ENCODE data around the gene CELA1.

Gene CELA1

DNA sequence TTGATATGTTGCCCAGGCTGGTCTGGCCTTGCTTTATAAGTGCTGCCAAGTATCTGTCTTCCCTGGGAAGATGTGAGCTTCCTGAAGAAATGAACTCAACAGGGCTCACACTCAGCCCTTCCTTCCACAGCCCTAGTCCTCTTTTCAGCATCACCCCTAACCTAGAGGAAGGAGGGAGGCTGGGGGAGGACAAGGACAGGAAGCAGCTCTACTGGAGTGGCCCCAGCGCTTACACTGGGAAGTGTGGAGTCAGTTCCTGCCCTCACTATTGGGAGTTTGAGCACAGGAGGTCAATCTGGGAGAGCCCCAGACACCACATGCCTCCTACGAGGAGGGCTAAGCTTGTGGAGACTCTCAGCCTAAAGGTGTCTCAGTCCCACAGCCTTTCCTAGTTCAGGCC lies 27.9 kb upstream of the CELA1 start:
- no peak for DNase-seq

DNA sequence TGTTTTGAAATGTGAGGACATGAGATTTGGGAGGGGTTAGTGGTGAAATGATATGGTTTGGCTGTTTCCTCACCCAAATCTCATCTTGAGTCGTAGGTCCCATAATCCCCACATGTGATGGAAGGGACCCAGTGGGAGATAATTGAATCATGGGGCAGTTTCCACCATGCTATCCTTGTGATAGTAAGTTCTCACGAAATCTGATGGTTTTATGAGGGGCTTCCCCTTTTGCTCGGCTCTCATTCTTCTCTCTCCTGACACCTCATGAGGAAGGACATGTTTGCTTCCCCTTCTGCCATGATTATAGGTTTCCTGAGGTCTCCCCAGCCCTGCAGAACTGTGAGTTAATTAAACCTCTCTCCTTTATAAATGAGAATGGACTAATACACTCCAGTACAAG lies 26.7 kb upstream of the CELA1 start:
- no peak for DNase-seq

DNA sequence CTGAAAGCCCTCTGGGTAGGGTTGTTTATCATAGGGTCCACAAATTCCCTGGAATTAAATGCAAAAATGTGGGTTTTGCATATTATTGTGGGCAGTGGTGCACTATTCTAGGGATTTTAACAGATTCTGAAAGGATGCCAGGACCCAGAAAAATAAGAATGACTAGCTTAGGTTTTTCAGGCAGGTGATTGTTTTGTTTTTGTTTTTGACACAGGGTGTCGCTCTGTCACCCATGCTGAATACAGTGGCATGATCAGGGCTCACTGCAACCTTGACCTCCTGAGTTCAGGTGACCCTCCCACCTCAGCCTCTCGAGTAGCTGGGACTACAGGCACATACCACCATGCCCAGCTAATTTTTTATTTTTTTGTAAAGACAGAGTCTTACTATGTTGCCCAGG lies 25.5 kb upstream of the CELA1 start:
- DNase-seq: no peak

DNA sequence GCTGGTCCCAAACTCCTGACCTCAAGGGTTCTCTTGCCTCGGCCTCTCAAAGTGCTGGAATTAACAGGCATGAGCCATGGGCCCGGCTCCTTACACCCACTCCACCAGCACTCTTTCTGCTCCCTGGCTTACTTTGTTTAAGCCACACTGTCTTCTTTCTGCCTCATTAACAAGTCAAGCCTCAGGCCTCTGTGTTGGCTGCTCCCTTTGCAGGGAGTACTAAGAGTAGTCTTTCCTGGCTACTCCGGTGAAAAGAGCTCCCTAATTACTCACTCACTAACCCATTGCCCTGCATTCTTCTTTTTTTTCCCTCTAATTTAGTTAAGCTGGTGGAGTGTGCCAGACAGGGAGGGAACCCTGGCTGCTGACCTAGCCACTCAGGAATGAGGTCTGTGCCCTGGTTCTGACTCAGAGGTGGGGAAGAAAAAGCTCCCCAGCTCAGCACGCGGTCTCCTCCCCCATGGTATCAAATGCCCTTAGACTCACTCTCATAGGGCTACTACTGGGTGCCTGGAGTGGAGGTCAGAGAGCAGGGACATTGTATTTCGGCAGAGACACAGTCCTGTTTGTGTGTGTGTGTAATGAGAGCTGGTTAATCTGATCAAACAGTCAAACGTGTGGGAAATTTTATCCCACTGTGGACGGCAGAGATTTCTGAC lies 24.9 kb upstream of the CELA1 start:
- peak; percentile 79 for DNase-seq

DNA sequence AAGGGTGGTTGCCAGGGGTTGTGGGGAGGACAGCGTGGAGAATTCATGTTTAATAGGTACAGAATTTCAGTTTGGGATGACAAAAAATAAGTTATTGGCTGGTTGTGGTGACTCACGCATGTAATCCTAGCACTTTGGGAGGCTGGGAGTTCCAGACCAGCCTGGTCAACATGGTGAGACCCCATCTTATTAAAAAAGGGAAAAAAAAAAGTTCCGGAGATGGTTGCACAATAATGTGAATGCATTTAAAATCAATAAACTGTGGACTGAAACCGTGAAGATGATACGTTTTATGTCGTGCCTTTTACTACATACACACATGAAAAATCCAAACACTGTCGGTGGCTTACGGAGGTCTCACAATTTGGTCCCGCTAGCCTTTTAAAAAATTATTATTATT lies 24.2 kb upstream of the CELA1 start:
- no peak for DNase-seq

DNA sequence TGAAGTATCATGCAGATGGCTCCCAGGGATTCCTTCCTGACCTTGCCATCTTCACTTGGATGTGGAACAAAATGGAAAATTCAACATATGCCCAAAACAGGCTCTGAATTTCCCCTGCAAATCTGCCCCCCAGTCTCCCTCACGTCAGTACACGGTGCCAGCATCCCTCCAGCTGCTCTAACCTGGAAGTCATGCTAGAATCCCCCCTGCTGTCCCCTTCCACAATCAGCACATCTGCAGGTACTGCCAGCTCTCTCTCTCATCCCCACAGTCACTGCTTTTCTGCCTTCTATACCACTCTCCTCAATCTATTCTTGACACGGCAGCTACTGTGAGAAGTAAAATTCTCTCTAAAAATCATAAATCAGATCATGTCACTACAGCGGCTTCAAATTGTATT lies 23.1 kb upstream of the CELA1 start:
- no peak for DNase-seq

DNA sequence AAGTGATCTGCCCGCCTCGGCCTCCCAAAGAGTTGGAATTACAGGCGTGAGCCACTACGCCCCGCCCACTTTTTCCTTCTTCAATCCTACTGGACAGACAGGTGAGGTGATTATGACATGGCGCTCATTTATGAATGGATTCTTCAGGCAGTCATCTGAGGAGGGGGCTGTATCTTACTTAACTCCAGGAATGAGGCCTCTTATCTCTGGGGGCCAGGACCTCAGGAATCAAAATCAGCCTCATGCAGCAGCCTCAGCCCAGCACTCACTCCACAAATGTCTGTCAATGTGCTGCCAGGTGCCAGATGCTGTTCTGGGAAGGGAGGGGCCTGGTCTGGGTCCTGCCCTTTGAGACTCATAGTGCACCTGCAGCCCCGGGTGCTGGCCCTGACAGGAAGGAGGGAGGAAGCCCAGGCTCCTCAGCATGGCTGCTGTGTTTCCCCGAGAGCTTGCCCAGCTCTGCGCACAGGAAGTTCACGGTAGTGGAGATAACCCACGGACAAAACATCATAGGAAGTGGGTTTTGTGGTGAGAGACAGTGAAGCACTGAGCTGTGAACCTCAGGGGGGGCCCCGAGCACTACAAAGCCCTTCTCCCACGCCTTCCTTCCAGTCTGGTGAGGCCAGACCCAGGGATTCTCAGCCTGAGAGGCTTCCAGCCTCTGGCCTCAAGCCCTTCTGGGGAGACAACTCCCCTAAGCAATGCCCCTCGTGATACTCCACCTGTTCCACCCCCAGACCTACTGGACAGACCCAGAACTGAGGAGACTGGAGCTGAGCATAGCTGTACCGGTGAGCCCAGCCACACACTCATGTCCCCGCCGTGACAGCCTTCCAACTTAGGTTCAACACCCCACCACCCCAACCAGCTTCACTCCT lies 22.4 kb upstream of the CELA1 start:
- DNase-seq: peak; percentile 90

DNA sequence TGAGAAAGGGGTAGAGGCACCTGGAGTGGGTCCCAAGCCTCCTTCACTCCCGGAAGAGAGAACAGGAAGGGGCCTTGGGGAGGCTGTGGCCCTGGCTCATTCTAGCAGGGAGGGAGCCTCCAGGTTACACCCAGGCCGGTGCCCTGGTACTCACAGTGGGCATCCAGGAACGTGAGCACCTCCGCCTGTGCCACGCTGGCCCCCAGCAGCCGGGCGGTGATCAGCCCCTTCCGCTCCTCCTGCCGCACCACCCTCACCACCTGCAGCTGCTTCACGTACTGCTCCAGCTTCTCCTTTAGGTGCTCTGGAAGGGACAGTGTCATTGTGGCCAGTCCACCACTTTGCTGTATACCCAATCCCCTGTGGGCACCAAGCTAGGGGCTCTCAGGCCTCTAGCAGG lies 18.8 kb upstream of the CELA1 start:
- DNase-seq: no peak

DNA sequence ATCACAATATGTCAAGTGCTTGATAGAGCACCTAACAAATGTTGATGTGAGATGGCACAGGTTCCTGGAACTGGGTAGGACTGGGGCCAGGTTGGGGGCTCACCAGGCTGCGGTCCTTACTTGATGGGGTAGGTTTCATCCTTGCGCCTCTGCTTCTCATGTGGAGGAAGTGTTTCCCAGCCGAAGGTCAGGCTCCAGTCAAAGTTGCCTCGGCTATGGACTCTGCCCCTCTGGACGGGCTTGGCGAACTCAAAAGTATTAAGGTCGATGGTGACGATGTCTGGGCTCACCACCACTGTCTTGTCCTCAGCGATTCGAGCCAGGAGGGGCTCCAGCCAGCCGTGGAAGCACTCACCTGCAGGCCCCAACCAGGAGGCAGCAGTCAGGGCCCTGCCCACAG lies 17.5 kb upstream of the CELA1 start:
- DNase-seq: no peak

DNA sequence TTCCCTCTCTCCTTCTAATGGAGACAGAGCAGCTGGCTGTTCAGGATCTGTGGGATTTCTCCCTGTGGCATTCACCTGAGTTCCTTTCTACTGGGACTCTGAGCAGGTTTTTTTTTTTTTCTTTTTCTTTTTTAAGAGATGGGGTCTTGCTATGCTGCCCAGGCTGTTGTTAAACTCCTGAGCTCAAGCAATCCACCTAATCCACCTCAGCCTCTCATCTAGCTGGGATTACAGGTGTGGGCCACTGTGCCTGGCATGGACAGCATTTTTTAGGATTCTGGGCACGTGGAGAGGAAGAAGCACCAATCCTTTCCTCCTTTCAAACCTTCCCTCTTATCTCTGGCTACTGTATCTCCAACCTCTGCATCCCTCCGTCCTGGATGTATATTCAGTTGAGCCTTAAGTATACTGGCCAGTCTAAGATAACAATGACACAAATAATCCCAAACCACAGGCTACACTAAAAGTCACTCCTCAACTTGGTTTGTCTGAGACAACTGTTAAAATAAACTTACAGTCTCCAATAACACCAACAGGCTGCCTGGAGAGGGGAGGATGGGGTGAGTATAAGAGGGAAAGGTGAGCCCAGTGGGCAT lies 16.4 kb upstream of the CELA1 start:
- DNase-seq: no peak

DNA sequence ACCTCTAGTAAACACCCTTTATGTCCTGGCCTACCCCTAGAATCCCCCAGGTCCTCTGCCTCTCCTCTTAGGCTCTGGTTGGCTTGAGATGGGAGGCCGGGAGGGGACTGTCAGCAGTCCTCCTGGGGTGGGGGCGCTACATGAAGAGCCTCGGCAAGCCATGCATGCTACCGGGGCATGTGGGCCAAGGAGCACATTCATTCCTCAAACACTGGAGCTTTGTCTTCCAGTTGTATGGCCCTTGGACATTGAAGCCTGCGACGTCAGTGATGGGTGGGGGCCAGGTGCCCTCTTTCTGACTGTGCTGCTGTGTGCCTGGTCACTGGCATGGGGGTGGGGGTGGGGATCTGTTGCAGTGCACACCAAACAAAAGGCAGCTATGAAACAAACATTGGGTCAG lies 15.8 kb upstream of the CELA1 start:
- no peak for DNase-seq

DNA sequence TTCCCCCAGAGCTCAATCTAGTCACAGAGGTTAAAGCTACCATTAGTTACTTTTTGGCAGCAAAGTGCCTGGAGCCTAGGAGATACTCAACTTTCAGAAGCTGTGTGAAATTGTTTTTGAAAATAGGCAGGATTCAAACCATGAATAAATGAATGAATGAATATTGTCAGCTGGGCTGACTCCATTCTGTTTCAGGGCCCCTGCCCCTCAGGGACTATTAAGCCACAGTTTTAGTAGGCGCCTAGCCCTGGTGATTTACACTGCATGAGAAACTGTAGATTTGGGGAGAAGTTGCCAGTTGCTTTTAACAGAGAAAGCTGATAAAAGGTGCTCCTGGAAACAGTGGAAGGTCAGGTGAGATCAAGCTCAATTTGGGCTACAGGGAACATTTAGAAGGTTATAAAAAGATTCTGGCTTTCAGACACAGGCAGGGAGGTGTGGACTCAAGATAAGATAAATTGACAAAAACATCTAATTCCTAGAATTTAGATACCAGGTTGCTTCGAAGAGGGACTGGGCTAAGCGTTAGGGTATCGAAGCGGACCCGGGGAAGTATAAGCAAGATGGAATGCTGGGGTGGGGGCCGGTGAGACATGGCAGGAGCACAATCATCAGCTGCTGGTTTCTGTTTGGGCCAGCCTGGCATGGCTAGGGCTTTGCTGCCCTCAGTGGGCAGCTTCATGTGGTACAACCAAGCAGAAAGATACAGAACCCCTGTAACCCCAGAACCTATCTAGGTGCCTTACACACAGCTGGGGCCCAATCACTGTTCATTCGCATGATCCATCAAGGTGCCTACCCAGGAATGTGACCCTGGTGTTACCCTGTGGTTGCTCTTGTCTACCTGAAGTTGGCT lies 14.9 kb upstream of the CELA1 start:
- no peak for DNase-seq

DNA sequence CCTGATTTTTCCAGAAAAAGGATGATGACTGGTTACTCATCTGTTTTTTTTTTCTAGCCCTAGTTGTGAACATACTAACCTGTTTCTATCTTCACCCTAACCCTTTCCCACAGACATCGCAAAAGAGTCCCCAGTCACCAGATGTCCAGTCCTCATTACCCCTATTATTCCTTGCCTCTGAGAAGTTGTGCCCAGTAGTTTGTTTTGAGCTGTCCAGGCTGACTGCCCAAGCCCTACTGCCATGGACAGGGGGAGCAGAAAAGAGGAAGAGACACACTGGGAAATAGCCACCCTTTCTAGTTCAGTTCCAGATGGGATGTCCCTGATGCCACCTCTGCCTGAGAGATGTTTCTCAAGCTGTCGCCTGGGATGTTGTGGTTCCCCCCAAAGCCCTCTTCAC lies 13.8 kb upstream of the CELA1 start:
- no peak for DNase-seq

DNA sequence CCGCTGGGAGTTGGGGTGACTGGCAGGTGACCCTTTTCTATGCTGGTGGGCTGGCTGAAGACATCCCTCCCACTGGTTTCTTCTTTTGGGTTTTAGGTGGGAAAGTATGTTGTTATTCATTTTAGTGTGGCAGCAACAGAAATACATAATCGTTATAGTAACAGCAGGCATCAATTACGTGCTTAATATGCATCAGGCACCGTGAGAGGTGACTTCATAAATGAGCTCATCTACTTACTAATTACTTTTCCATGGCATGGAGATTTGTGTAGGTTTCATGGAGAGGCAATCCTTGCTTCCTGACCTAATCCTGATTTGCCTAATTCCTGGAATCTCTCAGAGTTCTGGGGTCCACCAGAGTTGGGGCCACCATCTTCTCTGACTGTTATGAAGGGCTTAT lies 13.4 kb upstream of the CELA1 start:
- DNase-seq: no peak

DNA sequence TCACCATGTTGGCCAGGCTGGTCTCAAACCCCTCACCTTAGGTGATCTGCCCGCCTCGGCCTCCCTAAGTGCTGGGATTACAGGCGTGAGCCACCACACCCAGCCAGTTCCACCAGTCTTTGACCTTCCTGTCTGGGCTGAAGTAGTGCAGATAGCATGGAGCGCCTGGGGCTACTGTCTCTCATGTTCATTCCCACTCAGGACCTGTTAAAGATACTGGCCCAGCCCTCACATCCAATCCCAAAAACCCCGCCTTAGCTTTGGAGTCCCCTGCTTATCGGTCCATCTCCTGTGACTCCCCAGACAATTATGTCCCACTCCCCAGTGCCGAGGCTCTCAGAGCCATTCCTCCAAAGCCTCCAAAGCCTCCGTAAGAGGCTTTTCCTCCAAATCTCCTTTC lies 12.0 kb upstream of the CELA1 start:
- DNase-seq: no peak

DNA sequence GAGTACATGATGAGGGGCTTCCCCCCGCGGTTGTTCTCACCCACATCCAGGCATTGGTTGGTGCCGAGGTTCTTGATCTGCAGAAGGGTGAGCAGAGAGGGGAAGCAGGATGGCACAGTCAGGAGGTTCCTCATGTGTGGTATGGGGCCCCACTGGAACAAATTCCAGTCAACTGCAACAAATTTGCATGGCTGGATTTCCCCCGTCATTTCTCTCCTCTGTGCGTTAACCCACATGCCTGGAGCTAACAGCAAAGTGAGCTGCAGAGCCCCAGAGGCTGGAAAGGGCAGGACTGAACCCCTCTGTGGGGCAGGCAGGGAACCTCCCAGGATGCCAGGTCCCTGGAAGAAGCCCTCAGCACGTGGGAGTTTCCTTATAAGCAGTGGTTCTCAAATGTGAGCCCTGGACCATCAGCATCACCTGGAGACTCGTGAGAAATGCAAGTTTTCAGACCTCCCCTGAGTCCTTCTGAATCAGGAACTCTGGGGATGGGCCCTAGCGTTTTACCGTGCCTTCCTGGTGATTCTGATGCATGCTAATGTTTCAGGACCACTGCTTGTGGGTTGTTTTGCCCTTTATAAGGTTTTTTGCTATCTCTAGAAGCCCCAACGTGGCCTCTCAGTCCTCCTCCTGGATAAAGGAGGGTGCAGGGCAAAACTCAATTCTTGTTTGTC lies 11.0 kb upstream of the CELA1 start:
- no peak for DNase-seq

DNA sequence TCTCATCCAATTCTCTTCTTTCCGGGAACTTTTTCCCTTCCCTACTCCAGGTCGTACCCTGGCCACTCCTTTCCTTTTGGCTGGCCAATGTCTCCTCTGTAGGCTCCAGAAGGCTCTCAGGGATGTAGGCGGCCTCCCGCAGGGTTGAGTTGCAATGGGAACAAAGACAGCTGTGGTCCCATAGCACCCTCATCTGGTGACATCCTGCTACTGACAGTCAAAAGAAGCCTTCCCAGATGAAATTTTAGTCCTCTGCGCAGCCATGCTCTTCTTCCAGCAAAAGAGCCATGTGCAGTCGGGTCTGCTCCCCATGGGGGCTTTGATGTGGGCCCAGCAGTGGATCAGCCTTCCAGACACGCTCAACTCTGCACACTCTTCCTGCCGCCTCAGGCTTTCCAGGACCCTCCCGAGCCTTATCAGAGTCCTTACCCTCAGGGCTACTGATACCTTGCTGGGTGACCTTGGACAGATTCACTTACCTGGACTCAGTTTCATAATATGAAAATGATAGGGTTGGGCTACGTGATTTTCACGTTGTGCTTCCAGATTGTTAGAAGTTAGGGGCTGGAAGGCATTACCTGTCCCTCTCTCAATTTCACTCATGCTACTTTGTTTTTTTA lies 5.5 kb upstream of the CELA1 start:
- DNase-seq: peak; percentile 71

DNA sequence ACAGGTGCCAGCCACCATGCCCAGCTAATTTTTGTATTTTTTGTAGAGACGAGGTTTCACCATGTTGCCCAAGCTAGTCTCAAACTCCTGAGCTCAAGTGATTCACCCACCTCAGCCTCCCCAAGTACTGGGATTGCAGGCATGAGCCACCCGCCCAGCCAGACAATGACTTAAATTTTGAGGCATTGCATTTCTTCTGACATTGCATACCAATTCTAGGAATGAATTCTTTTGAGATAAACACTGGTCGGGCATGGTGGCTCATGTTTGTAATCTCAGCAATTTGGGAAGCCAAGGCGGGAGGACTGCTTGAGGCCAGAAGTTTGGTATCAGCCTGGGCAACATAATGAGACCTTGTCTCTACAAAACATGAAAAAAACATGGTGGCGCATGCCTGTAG lies 2.5 kb upstream of the CELA1 start:
- DNase-seq: no peak

DNA sequence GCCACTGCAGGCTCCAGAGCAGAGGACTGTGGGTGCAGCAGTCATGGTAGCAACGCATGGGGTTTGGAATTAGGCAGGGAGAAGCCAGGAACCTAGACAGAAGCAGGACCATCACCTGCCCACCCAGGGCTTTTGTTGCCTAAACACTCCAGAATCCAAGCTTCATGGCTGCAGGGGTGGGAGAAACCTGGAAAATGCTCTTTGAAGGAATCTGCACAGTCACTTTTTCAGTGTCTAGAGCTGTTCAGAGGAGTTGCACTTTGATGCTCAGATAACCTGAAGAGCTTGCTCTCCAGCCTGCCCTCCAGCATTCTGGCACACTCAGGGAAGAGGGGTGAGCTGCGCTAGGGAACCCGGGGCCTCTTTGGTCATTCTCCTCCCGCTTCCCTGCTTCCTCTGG lies 1.6 kb upstream of the CELA1 start:
- DNase-seq: peak; percentile 11

DNA sequence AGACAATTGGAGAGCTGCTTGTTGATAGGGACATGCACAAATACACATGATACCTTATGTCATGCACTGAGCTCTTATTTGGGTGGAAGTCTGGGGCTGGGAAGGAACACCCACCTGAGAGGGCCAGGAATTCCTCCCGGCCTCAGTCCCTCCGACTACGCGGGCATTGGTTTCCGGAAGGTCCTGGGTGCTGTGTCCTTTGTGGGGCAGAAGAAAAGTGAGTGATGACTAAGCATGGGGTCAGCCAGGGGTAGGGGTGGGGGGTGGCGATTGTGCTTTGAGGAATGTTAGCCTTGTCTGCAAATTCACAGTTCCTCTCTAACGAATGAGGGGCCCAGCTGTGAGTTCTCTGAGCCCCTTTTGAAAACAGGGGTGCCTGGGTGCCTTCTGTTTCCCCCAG lies 798 bp downstream of the CELA1 start:
- no peak for DNase-seq

DNA sequence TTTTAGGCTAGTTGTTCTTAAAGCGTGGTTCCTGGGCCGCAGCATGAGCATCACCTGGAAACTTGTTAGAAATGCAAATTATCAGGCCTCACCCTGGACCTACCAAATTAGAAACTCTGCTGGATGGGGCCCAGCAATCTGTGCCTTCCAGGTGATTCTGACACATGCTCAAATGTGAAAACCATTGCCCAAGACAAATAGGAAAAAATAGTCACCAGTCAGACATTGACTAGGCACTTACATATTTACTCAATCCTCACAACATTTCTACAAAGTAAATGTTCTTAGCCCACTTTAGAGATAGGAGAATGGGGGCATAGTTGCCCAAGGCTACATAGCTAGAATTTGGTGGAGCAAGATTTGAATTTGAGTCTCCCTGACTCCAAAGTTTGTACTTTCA lies 3.3 kb downstream of the CELA1 start:
- DNase-seq: no peak

DNA sequence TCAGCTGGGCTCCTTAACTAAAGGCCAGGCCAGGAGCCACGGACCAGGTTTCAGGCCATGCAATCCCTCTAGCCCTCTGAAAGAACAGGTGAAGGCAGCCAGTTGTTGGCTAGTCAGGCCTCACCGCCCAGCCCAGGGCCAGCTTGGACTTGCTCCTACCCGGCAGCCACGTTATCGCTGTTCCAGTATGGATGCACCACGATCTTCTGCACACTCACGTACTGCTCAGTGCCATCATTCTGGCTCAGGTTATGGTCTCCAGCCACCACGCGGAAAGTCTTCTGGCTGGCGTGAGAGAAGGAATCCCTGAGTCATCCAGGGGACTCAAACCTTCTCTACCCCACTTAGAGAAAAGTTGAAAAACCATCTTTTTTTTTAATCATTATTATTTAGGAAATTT lies 4.1 kb downstream of the CELA1 start:
- DNase-seq: no peak

All from DMS53 (cell line).